GM23248 (cell line): ENCODE data around the gene NSD2. TPM values are rescaled to one million over a fixed set of nuclear protein-coding genes. Genes with fewer than 3 reads are reported as not detected.

Source experiments
- DNase-seq: peaks from one replicate; pipeline ENCODE4 v3.0.0-alpha.2; 2015
- H2AFZ ChIP-seq: fragments of 200-600 bp; sonication (generic); 2 replicates; pipeline ENCODE4 v1.6.1; 2016; ENCODE audit warnings: antibody characterized with exemption
- H3F3A ChIP-seq: fragments of 200-600 bp; sonication (generic); 2 replicates; pipeline ENCODE4 v1.6.1; 2016; ENCODE audit warnings: mild to moderate bottlenecking, antibody characterized with exemption, mixed run types; ENCODE audit not compliant: insufficient read depth
- H3K27ac ChIP-seq: fragments of 200-600 bp; sonication (generic); 2 replicates; pipeline ENCODE4 v1.5.1; 2016; ENCODE audit warnings: mild to moderate bottlenecking
- H3K27me3 ChIP-seq: fragments of 200-600 bp; sonication (generic); replicated peaks from 2 replicates; pipeline ENCODE4 v1.6.1; 2016; ENCODE audit warnings: mild to moderate bottlenecking; ENCODE audit not compliant: insufficient read depth
- H3K36me3 ChIP-seq: fragments of 200-600 bp; sonication (generic); 2 replicates; pipeline ENCODE4 v1.6.1; 2016; ENCODE audit warnings: low read depth, mild to moderate bottlenecking
- H3K4me1 ChIP-seq: fragments of 200-600 bp; sonication (generic); 2 replicates; pipeline ENCODE4 v1.6.1; 2016; ENCODE audit warnings: mild to moderate bottlenecking; ENCODE audit not compliant: insufficient read depth
- H3K4me2 ChIP-seq: fragments of 200-600 bp; sonication (generic); one replicate; pipeline ENCODE4 v1.6.1; 2016; ENCODE audit warnings: mild to moderate bottlenecking; ENCODE audit not compliant: unreplicated experiment
- H3K4me3 ChIP-seq: fragments of 200-600 bp; sonication (generic); 2 replicates; pipeline ENCODE4 v1.5.1; 2016; ENCODE audit warnings: mild to moderate bottlenecking
- H3K79me2 ChIP-seq: fragments of 200-600 bp; sonication (generic); 2 replicates; pipeline ENCODE4 v1.6.1; 2016; ENCODE audit warnings: mild to moderate bottlenecking; ENCODE audit not compliant: insufficient read depth
- H3K9ac ChIP-seq: fragments of 200-600 bp; sonication (generic); 2 replicates; pipeline ENCODE4 v1.6.1; 2016; ENCODE audit warnings: mild to moderate bottlenecking
- H3K9me2 ChIP-seq: fragments of 200-600 bp; sonication (generic); 2 replicates; pipeline ENCODE4 v1.6.1; 2016; ENCODE audit warnings: mixed run types, mild to moderate bottlenecking, moderate library complexity; ENCODE audit not compliant: insufficient read depth
- H3K9me3 ChIP-seq: fragments of 200-600 bp; sonication (generic); one replicate; pipeline ENCODE4 v1.6.1; 2017; ENCODE audit warnings: low read depth
- H4K20me1 ChIP-seq: fragments of 200-600 bp; sonication (generic); 2 replicates; pipeline ENCODE4 v1.6.0; 2016; ENCODE audit not compliant: insufficient read depth
- EZH2 ChIP-seq: fragments of 200-600 bp; sonication (generic); IDR thresholded peaks from 2 replicates; pipeline ENCODE4 v1.6.1; 2018; ENCODE audit warnings: antibody characterized with exemption, mild to moderate bottlenecking; ENCODE audit not compliant: insufficient read depth, poor library complexity, severe bottlenecking
- EZH2phosphoT487 ChIP-seq: fragments of 200-600 bp; sonication (generic); IDR thresholded peaks from 2 replicates; pipeline ENCODE4 v1.6.1; 2018; ENCODE audit warnings: antibody characterized with exemption, moderate library complexity, mild to moderate bottlenecking, low read depth; ENCODE audit not compliant: insufficient read depth
- WGBS, 2 experiments: methylation state at CpG; one replicate each; pipeline ENCODE4 v1.1.6; 2015 to 2017; ENCODE audit warnings: low lambda C conversion rate in 2 of 2, low coverage in 1 of 2; ENCODE audit errors: missing lambda C conversion rate in 2 of 2; 5-methylcytosine and 5-hydroxymethylcytosine counted together
- in situ Hi-C: fragments of 300-500 bp; cut with MboI; formaldehyde crosslinking; loops from 2 replicates; pipeline ENCODE4 v1.15.0; 2020
- polyA plus RNA-seq: library from polyadenylated mRNA; unstranded; fragments of >200 nt; fragmentation: Nextera tagmentation; extraction: Ambion mirVana; gene quantifications from 2 replicates; pipeline ENCODE4 v1.2.1, GENCODE V29; 2016
- total RNA-seq: library from RNA; depleted of rRNA; stranded (reverse); fragments of >200 nt; shearing (Covaris generic); gene quantifications from 2 replicates; pipeline ENCODE4 v1.2.3, GENCODE V29; 2014

NSD2 gene
- total and polyA plus RNA-seq, 2 experiments from 2014 or later, result 20.1 to 32.4 TPM

DNA sequence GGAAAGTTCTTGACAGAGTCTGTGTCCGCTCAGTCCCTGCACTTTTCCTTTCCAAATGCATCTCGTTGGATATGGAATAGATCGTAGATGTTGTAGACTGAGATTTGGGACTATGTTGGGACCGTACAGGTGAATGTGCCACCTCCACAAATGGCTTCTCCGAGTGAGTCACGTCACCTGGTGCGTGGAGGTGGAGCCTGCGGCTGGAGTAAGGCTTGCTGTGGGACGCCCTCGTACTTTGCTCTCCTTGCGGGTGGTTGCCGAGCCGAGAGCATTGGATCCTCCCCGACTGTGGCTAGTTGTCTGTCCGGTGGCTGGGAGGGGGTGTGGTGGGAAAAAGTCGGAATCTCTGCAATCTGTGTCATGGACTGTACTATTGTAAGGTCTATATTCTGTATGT, 77.0 kb downstream of the NSD2 start:
- no peaks in the 10 kb centered on the region for H3K9me3 ChIP-seq
- H3K27me3 ChIP-seq, result no peaks in the 10 kb centered on the region
- no peak overlapping the region for H3K9ac ChIP-seq
- DNase-seq, result no peak
- no peak overlapping the region for H3K4me3 ChIP-seq
- H3F3A ChIP-seq, result no peaks in the 10 kb centered on the region
- H4K20me1 ChIP-seq, result no peaks in the 10 kb centered on the region
- H3K4me1 ChIP-seq, result no peaks in the 10 kb centered on the region
- no peak overlapping the region for H2AFZ ChIP-seq
- in situ Hi-C loops, result no loop called here
- H3K79me2 ChIP-seq, result peaks cover 28% of the 10 kb centered on the region; the same call in 1 of the 2 replicates
- H3K36me3 ChIP-seq, result peaks cover 8% of the 10 kb centered on the region; the same call in 1 of the 2 replicates
- 89 to 95% methylated on average over 15 to 16 of the region's 16 CpGs for WGBS, 2 experiments
- no peaks in the 10 kb centered on the region for H3K9me2 ChIP-seq
- H3K4me2 ChIP-seq, result no peak overlapping the region
- no peak overlapping the region for H3K27ac ChIP-seq
- TF ChIP-seq EZH2 (no peak), EZH2phosphoT487 (no peak)

DNA sequence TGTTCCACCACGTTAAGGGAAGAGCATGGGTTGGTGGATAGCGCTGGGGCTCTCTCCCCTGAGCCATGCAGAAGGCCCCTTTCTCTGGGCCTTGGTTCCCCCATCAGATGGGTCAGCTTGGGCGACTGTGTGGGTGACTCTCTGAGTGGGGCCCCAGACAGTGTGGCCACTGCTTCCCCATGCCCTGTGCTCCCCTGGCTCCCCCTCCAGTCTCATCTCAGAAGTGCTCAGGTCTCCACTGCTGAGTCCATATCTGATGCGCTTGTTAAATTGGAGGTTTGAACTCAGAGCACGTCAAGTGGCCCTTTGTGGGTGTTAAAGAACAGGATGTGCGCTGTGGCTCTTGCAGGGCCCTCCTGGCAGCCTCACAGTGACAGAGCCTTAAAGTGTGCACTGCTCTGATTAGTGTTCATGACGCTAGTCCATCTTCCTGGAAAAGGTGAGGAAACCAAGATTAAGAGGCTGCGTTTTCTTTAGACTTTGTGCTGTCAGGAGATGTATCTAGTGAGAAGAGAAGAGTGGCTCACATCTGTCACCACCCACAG, 77.8 kb downstream of the NSD2 start:
- Histone ChIP-seq H3K4me1 (no peaks in the 10 kb centered on the region), H2AFZ (no peak overlapping the region), H3K9ac (no peak overlapping the region), H3K79me2 (peaks cover 20% of the 10 kb centered on the region; the same call in 1 of the 2 replicates), H4K20me1 (no peaks in the 10 kb centered on the region), H3F3A (no peaks in the 10 kb centered on the region), H3K9me3 (no peaks in the 10 kb centered on the region), H3K27me3 (no peaks in the 10 kb centered on the region), H3K36me3 (peaks cover 5% of the 10 kb centered on the region; the same call in 1 of the 2 replicates), H3K4me2 (no peak overlapping the region), H3K9me2 (no peaks in the 10 kb centered on the region), H3K27ac (no peak overlapping the region), H3K4me3 (no peak overlapping the region)
- WGBS, 2 experiments, result 91 to 96% methylated on average over 8 of the region's 8 CpGs
- no peak for DNase-seq
- TF ChIP-seq EZH2 (no peak), EZH2phosphoT487 (no peak)
- in situ Hi-C loops, result no loop called here

DNA sequence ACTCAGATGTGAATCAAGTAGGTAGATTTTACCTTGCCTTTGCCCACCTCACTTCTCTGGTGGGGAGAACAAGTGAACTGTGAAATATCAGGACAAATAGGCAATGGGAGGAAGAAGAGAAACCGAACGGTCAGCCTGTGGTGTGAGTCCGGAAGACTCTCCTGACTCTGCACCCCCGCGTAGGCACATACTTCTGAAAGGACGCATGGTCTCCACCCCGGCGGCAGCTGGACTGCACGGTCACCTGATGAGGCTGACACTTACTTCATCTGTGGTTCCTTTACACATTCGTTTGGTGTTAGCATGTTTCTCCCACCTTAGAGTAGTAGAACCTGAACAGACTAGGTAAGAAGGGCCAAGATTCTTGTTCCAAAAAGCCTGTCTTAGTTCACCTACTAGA, 79.2 kb downstream of the NSD2 start:
- Histone ChIP-seq H3K36me3 (peaks cover 14% of the 10 kb centered on the region; the same call in 1 of the 2 replicates), H3K79me2 (peaks cover 17% of the 10 kb centered on the region; the same call in 1 of the 2 replicates), H3F3A (no peaks in the 10 kb centered on the region), H3K27me3 (no peaks in the 10 kb centered on the region), H2AFZ (no peak overlapping the region), H3K9me2 (no peaks in the 10 kb centered on the region), H3K4me3 (no peak overlapping the region), H4K20me1 (no peaks in the 10 kb centered on the region), H3K9ac (no peak overlapping the region), H3K4me2 (no peak overlapping the region), H3K27ac (no peak overlapping the region), H3K9me3 (no peaks in the 10 kb centered on the region), H3K4me1 (no peaks in the 10 kb centered on the region)
- no peak for DNase-seq
- WGBS, 2 experiments, result 87 to 92% methylated on average over 10 of the region's 10 CpGs
- in situ Hi-C loops, result no loop called here
- no peak for TF ChIP-seq EZH2phosphoT487
- TF ChIP-seq EZH2, result no peak

DNA sequence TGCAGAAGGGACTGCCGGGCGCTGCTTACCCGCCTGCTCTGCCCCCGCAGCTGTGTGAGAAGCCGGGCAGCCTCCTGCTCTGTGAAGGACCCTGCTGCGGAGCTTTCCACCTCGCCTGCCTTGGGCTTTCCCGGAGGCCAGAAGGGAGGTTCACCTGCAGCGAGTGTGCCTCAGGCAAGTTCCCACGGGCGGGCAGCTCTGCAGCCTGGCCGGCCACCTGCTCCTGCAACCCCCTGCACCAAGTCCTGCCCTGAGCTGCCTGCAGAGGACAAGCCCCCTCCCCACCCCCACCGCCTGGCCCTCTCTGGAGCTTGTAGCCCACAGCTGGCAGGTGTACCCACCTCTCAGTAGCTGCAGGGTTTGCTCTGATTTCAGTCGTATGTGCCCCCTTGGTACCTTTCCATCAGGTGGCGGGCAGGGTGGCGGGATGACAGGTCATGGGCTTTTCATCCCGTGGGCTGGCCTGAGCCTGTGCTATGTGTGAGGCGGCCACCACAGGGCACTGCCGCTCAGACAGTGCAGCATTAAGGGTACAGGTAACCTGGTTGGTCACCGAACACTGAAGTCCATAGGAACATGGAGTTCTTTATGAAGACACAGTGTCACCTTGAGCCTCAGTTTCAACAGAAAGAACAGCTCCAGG, 81.0 kb downstream of the NSD2 start:
- Histone ChIP-seq H3K4me2 (no peak overlapping the region), H3K4me3 (no peak overlapping the region), H3K9me3 (no peaks in the 10 kb centered on the region), H3K4me1 (no peaks in the 10 kb centered on the region), H4K20me1 (no peaks in the 10 kb centered on the region), H3K27me3 (no peaks in the 10 kb centered on the region), H3K79me2 (0 out of 2 replicates have a peak, but pooled peaks cover 4% of the 10 kb centered on the region), H3K9ac (no peak overlapping the region), H2AFZ (no peak overlapping the region), H3K27ac (no peak overlapping the region), H3K36me3 (peaks cover 12% of the 10 kb centered on the region; the same call in 1 of the 2 replicates), H3K9me2 (no peaks in the 10 kb centered on the region), H3F3A (no peaks in the 10 kb centered on the region)
- no peak for DNase-seq
- 92 to 95% methylated on average over 16 to 17 of the region's 20 CpGs for WGBS, 2 experiments
- TF ChIP-seq EZH2phosphoT487, result no peak
- no peak for TF ChIP-seq EZH2
- in situ Hi-C loops, result no loop called here
